KMS-11 (cell line): ENCODE data around the gene CTU1.
"Not testable (repeated sequence)": the region's sequence is repeated elsewhere in the genome, so short reads cannot be mapped to it uniquely, and the experiment has no call there.

ENCODE experiments used
- H2AFZ ChIP-seq: fragments of 200-600 bp; sonication (generic); 2 replicates; pipeline ENCODE4 v1.6.1; 2016; ENCODE audit warnings: antibody characterized with exemption, mixed run types, low read depth
- H3K27ac ChIP-seq: fragments of 200-600 bp; sonication (generic); 2 replicates; pipeline ENCODE4 v1.6.1; 2016; ENCODE audit warnings: mild to moderate bottlenecking, mixed run types
- H3K27me3 ChIP-seq: fragments of 200-600 bp; sonication (generic); 2 replicates; pipeline ENCODE4 v1.6.1; 2017; ENCODE audit warnings: mild to moderate bottlenecking, low read depth, mixed run types, moderate library complexity; ENCODE audit not compliant: insufficient read depth
- H3K36me3 ChIP-seq: fragments of 200-600 bp; sonication (generic); 2 replicates; pipeline ENCODE4 v1.6.1; 2017; ENCODE audit warnings: mild to moderate bottlenecking, mixed run types; ENCODE audit not compliant: insufficient read depth
- H3K4me1 ChIP-seq: fragments of 200-600 bp; sonication (generic); 2 replicates; pipeline ENCODE4 v1.6.1; 2016; ENCODE audit warnings: mild to moderate bottlenecking, low read depth, mixed run types; ENCODE audit not compliant: poor library complexity, severe bottlenecking
- H3K4me2 ChIP-seq: fragments of 200-600 bp; sonication (generic); 2 replicates; pipeline ENCODE4 v1.7.0; 2016; ENCODE audit warnings: mild to moderate bottlenecking, mixed run types
- H3K4me3 ChIP-seq: fragments of 200-600 bp; sonication (generic); IDR thresholded peaks from 2 replicates; pipeline ENCODE4 v1.6.1; 2017; ENCODE audit warnings: low read depth, low read length, mixed read lengths; ENCODE audit not compliant: insufficient read depth
- H3K79me2 ChIP-seq: fragments of 200-600 bp; sonication (generic); 2 replicates; pipeline ENCODE4 v1.6.1; 2016; ENCODE audit warnings: low read depth, mixed run types; ENCODE audit not compliant: insufficient read depth
- H3K9ac ChIP-seq: fragments of 200-600 bp; sonication (generic); 2 replicates; pipeline ENCODE4 v1.6.1; 2016; ENCODE audit warnings: mild to moderate bottlenecking, mixed run types
- H4K20me1 ChIP-seq: fragments of 200-600 bp; sonication (generic); 2 replicates; pipeline ENCODE4 v1.6.1; 2016; ENCODE audit warnings: mild to moderate bottlenecking, mixed run types; ENCODE audit not compliant: insufficient read depth
- TF ChIP-seq, protein P1 (sequence below): fragments of 200-600 bp; sonication (generic); conservative IDR thresholded peaks from 2 replicates; pipeline ENCODE4 v1.6.1; 2017; ENCODE audit warnings: low read depth, mild to moderate bottlenecking, antibody characterized with exemption, low read length, moderate library complexity, mixed read lengths

The CTU1 gene

DNA sequence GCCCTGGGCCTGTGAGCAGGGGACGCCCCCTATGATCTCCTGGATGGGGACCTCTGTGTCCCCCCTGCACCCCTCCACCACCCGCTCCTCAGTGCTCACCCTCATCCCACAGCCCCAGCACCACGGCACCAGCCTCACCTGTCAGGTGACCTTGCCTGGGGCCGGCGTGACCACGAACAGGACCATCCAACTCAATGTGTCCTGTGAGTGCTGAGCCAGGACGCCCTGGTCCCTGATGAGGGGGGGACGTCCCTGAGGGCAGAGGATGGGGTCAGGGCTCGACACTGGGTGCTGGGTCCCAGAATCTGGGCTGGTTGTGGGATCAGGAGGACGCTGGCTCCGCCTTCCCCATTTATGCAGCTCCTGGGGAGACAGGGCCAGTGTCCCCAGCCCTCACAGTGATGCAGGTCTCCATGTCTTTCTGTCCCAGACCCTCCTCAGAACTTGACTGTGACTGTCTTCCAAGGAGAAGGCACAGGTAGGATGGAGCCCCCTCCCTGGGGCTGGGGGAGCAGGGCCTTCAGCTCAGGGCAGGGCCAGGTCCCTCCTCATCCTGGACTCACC lies 36.4 kb upstream of the CTU1 start:
- TF ChIP-seq, protein P1, sequence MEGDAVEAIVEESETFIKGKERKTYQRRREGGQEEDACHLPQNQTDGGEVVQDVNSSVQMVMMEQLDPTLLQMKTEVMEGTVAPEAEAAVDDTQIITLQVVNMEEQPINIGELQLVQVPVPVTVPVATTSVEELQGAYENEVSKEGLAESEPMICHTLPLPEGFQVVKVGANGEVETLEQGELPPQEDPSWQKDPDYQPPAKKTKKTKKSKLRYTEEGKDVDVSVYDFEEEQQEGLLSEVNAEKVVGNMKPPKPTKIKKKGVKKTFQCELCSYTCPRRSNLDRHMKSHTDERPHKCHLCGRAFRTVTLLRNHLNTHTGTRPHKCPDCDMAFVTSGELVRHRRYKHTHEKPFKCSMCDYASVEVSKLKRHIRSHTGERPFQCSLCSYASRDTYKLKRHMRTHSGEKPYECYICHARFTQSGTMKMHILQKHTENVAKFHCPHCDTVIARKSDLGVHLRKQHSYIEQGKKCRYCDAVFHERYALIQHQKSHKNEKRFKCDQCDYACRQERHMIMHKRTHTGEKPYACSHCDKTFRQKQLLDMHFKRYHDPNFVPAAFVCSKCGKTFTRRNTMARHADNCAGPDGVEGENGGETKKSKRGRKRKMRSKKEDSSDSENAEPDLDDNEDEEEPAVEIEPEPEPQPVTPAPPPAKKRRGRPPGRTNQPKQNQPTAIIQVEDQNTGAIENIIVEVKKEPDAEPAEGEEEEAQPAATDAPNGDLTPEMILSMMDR = no peak

DNA sequence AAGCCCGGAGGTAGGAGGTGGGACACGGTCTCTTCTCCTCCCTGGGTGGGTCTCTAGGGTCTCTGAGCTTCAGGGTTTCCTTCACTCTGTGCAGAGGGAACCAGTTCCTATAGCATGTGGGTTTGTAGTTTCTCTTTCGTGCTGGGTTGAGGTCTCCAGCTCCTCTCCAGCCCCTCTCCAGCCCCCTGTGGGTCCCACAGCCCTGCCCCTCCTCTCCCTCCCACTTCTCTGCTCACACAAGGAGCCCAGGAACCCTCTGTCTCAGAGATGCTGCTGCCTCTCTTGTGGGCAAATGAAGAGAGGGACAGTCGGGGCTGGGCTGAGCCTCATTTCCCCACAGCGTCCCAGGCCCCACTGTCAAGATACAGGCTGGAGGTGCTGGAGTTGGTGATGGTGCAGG lies 35.3 kb upstream of the CTU1 start:
- H3K4me1 ChIP-seq = no peaks in the 10 kb centered on the region
- H3K4me2 ChIP-seq = no peak overlapping the region
- H3K27ac ChIP-seq = no peak overlapping the region
- H2AFZ ChIP-seq = no peak overlapping the region
- H4K20me1 ChIP-seq = no peaks in the 10 kb centered on the region
- no peaks in the 10 kb centered on the region for H3K36me3 ChIP-seq
- peaks cover 8% of the 10 kb centered on the region; the same call in 1 of the 2 replicates for H3K27me3 ChIP-seq
- H3K79me2 ChIP-seq = no peaks in the 10 kb centered on the region
- no peak overlapping the region for H3K9ac ChIP-seq
- H3K4me3 ChIP-seq = no peak overlapping the region
- TF ChIP-seq, protein P1 = no peak

More for the DNA sequence above, 36.4 kb upstream of the CTU1 start:
- Histone ChIP-seq H3K36me3 (no peaks in the 10 kb centered on the region), H3K9ac (no peak overlapping the region), H3K4me3 (no peak overlapping the region), H3K27ac (no peak overlapping the region), H4K20me1 (no peaks in the 10 kb centered on the region), H3K27me3 (peaks cover 8% of the 10 kb centered on the region; the same call in 1 of the 2 replicates), H3K4me2 (no peak overlapping the region), H3K79me2 (no peaks in the 10 kb centered on the region), H2AFZ (no peak overlapping the region), H3K4me1 (no peaks in the 10 kb centered on the region)

DNA sequence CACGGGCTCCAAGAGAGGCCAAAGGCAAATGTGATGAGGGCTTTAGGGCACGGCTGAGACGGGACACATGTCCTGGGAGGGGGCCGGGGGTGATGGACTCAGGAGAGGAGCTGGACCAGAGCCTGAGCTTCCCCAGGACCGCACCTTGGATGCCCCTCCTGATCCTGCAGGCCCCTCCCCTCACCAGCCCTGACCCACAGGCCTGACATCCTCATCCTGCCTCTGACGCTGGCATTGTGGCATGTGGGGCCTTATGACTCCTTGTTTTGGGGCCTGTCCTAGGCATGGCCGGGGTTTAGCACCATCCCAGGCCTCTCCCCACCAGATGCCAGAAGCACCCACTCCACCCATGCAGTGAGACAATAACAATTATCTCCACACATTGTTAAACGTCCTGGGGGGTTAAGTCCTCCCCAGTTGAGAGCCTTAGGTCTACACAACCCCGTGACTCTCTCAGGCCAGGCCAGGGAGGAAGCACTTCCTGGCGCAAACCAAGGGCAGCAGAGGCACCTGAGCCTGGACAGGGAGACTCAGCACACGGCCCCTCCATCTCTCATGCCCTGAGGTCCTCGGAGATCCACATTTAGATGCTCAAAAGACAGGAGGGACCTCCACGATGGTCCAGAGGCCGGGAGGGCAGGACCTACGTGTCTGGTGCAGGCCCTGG lies 34.7 kb upstream of the CTU1 start:
- H4K20me1 ChIP-seq, H3K79me2 ChIP-seq, H3K4me2 ChIP-seq, H3K4me1 ChIP-seq, H3K36me3 ChIP-seq, H2AFZ ChIP-seq, H3K9ac ChIP-seq, H3K4me3 ChIP-seq, H3K27ac ChIP-seq: not testable (repeated sequence)
- H3K27me3 ChIP-seq = peaks cover 10% of the 10 kb centered on the region; the same call in 1 of the 2 replicates

DNA sequence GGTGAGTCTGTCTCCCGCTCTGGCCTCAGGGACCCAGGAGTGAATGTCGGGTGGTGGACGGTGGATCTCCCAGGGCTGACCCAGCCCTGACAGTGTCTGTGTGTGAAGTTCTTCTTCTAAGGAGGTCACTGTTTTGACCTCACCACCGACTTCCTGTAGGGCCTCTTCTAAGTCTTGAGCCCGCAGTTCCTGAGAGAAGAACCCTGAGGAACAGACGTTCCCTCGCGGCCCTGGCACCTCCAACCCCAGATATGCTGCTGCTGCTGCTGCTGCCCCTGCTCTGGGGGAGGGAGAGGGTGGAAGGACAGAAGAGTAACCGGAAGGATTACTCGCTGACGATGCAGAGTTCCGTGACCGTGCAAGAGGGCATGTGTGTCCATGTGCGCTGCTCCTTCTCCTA lies 33.9 kb upstream of the CTU1 start, which contains the start of gene SIGLEC7:
Gene SIGLEC7, plus strand, starts transcription at position 183 of the 400 bp plus-strand sequence. Its CDS starts 69 bp downstream, at position 252.
- Histone ChIP-seq H3K4me3 (no peak within 1 kb of the TSS), H3K79me2 (no peaks in the 10 kb centered on the region), H3K27me3 (peaks cover 10% of the 10 kb centered on the region; the same call in 1 of the 2 replicates), H3K36me3 (no peaks in the 10 kb centered on the region), H4K20me1 (no peaks in the 10 kb centered on the region), H3K27ac (no peak within 1 kb of the TSS), H3K4me1 (no peaks in the 10 kb centered on the region), H2AFZ (no peak within 1 kb of the TSS), H3K4me2 (no peak within 1 kb of the TSS), H3K9ac (no peak within 1 kb of the TSS)
- TF ChIP-seq, protein P1 = no peak

DNA sequence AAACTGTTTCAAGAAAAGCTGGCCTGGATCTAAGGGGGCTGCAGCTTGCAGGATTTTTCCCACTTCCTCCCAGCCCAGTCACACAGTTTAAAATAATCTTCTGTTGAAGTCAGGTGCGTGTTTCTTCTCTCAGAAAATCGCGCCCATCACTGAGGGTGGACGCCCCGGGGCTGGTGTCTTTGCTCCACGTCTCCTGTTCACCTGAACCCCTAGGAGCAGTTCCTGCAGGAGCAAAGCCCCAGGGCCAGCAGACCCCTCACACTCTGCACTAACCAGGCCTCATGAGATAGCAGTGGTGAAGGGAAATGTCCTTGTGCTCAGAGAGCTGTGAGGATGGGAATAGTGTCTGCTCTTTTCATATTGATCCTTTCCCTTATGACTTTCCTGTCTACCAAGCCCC lies 33.0 kb upstream of the CTU1 start:
- Histone ChIP-seq H3K4me2 (no peak overlapping the region), H3K27me3 (peaks cover 10% of the 10 kb centered on the region; the same call in 1 of the 2 replicates), H3K27ac (no peak overlapping the region), H2AFZ (no peak overlapping the region), H3K79me2 (no peaks in the 10 kb centered on the region), H3K4me1 (no peaks in the 10 kb centered on the region), H3K36me3 (no peaks in the 10 kb centered on the region), H3K4me3 (no peak overlapping the region), H3K9ac (no peak overlapping the region), H4K20me1 (no peaks in the 10 kb centered on the region)
- TF ChIP-seq, protein P1 = no peak
